PFSK-1 (cell line): ENCODE results near the gene INPP4A.

Source experiments
- REST ChIP-seq, 2 experiments: IDR thresholded peaks; 2 replicates each; pipeline versions ENCODE4 v1.6.1 to v1.8.0; 2011 to 2012; ENCODE audit warnings: low read depth in 2 of 2, low read length in 2 of 2, control low read depth in 1 of 2, inconsistent platforms in 1 of 2, mild to moderate bottlenecking in 1 of 2, moderate library complexity in 1 of 2; ENCODE audit not compliant: insufficient read depth in 1 of 2
- TAF1 ChIP-seq: IDR thresholded peaks from 2 replicates; pipeline ENCODE4 v1.6.1; 2012; ENCODE audit warnings: low read length, control low read depth, borderline replicate concordance; ENCODE audit not compliant: insufficient read depth

GRCh38 chr2:98572211-98572610, 127.6 kb downstream of the INPP4A start:
- TF ChIP-seq REST (IDR thresholded peaks at IDR 0.05; ENCODE audit: insufficient read depth in 1 of 2, low read depth in 2 of 2, low read length in 2 of 2) (no peak), TAF1 (no peak)
